HG03520 (cell line): ENCODE results near the gene PLCXD3.

Experiments
- ATAC-seq: cut with Tn5 transposase; IDR thresholded peaks from one replicate; pipeline ENCODE4 v1.9.1; 2021; ENCODE audit warnings: mild to moderate bottlenecking, moderate library complexity; ENCODE audit not compliant: unreplicated experiment

The PLCXD3 gene

GRCh38 chr5:41291323-41291722, 219.1 kb downstream of the PLCXD3 start:
- ATAC-seq, result no peak

- ATAC-seq, result no peak
Observed at GRCh38 chr5:41290810-41291209, 219.6 kb downstream of the PLCXD3 start.

- ATAC-seq, result no peak
Observed at GRCh38 chr5:41289970-41290464, 220.4 kb downstream of the PLCXD3 start.

DNA sequence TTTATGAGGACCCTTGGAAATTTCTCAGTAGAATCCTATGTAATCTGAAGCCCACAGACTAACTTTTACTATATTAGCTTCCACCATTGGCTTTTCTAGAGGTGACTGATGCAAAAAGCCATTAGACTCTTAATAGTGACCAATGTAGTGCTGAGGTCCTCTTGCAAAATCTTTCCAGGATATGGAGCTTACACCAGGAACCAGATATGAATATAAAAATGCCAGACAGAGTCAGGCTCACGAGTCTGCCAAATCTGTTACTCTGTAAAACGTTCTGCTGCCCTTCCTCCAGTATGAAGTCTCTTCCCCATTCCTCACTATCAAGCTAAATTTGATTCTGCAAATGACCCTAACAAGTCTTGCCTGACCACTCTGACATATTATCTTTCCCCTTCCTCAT, 223.7 kb downstream of the PLCXD3 start:
- ATAC-seq, result no peak

DNA sequence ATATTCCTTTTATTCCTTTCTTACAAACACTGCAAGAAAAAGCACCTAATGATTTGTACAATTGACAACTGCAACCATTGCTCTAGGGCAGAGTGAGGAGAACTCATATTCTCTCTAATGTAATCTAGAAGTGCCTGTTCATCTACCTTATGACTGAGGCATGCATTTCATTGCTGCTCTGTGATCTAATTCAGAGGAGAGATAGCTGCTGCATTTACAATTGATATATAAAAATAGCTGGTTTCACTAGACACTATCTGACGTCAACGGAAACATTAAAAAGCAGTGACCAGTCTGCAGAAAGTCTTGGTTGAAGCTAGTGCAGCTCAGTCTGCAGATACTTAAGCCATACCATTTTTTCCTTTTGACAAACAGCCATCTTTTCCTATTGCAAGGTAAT, 224.2 kb downstream of the PLCXD3 start:
- ATAC-seq, result no peak

GRCh38 chr5:41284938-41285337, 225.5 kb downstream of the PLCXD3 start:
- no peak for ATAC-seq

DNA sequence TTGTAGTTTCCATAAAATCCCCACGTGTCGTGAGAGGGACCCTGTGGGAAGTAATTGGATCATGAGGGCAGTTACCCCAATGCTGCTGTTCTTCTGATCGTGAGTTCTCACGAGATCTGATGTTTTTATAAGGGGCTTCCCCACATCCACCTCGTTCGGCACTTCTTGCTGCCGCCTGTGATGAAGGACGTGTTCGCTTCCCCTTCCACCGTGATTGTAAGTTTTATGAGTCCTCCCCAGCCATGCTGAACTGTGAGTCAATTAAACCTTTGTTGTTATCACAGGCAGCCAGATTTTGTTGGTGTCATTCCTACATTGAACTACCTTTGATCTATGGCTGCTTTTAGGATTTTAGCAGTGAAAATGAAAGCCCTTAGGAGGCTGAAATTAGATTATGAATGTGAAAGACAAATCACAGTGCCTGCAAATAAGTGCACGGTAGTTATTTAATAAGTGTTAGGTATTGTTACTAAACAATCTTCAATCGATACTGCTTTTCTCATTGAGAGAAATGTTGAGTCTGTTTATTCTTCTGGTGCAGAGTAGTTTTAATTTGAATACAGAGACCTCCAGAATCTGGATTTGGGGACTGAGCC, 229.1 kb downstream of the PLCXD3 start:
- no peak for ATAC-seq

- no peak for ATAC-seq
Observed at GRCh38 chr5:41279040-41279439, 231.4 kb downstream of the PLCXD3 start.

GRCh38 chr5:41277476-41278245, 232.7 kb downstream of the PLCXD3 start:
- no peak for ATAC-seq

DNA sequence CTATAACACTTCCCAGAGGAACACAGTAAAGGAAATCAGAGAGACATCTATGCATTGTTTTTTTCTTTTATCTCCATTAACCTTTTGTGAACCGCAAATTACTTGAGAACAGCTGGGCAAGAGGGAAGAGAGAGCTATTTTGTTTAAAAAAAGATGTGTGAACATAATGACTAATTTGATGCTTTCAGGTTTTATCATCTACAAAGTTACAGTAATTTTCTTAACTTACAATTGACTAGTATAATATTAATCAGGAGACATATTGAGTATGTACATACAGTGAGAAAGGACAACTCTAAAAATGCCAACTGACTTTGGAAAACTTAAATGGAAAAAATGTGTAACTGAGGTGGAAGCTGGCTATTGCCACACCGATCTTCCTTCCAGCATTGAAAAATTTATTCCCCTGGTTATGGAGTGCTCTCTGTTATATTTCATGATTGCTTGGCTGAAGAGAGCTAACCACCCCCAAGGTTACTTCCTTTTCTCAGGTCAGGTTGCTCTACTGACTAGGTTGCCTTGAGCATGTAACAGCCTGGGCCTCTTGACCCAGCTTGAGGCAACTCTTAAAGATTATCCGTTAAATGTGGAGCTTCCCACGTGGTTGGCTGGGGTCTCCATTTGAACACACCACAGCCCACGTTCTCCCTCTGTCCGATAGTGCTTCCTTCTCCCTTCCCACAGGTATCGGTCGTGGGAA, 234.4 kb downstream of the PLCXD3 start:
- ATAC-seq, result peak; percentile 75

GRCh38 chr5:41270423-41271251, 239.8 kb downstream of the PLCXD3 start:
- ATAC-seq, result peak; percentile 84

DNA sequence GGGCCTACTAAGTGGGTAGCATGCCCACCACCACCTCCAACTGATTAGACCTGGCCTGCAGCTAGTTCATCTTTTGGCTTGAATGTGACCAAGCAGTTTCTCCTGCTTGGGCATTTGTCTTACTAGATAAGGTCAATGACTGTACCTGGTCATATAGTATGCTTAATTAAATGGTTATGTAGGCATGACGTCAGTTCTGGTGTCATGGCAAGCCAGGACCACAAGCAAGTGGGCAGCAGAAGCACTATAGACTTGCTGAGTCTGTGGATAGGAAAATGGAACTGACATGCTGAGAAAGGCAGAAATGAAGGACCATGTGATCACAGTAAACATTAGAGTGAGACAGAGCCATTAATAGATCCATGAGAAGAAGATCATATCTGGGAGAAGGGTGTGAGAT, 241.5 kb downstream of the PLCXD3 start:
- no peak for ATAC-seq

DNA sequence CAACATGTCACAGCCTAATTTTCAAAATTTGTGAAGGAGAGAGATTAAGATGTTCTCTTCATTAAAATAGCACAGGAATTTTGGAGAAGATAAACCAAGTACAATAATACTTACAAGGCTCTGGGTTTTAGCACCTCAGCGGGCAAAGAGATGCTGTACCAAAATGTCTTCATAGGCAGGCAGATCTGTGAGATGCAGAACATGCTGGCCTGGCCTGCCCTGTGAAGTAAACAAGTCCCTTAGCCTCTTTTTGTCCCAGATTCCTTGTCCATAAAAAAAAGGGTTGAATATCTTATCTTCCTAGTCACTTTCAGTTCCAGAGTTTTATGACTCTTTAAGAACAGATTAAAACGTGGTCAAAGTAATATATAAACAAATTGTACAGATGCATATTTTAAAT, 244.0 kb downstream of the PLCXD3 start:
- no peak for ATAC-seq

DNA sequence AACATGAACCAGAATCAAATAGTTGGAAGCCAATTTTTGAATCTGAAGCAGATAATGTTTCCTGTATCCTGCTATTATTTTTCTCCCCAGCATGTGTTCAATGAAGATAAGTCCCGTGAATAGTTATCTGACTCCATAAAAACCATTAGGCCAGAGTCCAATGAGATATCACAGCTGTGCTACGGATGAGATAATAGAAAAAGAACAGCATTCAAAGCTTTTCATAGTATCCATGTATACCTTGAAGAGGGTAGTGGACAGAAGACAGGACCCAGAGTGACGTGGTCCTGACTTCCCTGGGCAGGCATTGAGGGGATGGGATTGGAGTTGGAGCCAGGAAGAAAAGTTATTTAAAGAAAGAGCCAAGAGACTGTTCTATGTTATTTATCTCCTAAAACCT, 246.4 kb downstream of the PLCXD3 start:
- ATAC-seq, result no peak

DNA sequence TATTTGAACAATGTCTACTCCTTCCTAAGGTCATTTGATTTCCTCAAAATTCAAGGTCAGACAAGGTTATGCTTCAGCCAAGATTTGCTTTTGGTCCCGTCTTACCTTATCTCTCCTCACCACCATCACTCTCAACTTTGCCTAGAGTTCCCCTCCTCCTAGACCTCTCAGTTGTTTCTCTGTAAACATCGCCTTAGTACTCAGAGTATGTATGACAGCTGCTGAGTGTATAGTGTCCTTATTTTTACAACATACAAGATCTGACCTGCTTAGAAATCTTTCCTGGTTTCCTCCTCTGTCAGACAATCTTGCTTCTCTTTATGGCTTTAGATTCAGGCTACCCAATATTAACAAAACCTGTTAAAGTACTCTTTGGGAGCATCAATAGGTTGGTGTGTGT, 247.1 kb downstream of the PLCXD3 start:
- ATAC-seq, result no peak
